SK-N-SH (cell line): Measurements from ENCODE around the gene KLF16. TPM values are rescaled to one million over a fixed set of nuclear protein-coding genes. Genes with fewer than 3 reads are reported as not detected.

Experiments
- CTCF ChIA-PET: fragments of 300-600, 350-600 bp; formaldehyde crosslinking; extraction: SDS; loops from one replicate; lab custom pipeline; 2021; lab: Yijun Ruan, JAX
- POLR2A ChIA-PET: fragments of 350-600 bp; sonication (Branson Sonifier 250); formaldehyde crosslinking; extraction: SDS; loops from one replicate; lab custom pipeline; 2020; ENCODE audit warnings: antibody characterized with exemption, inconsistent platforms; lab: Yijun Ruan, JAX
- DNase-seq: peaks from one replicate; pipeline ENCODE4 v3.0.0; 2012
- H2AFZ ChIP-seq: fragments of 200-600 bp; sonication (generic); 2 replicates; pipeline ENCODE4 v1.8.1; 2016; ENCODE audit warnings: antibody characterized with exemption, mild to moderate bottlenecking, low read depth
- H3F3A ChIP-seq: fragments of 200-600 bp; sonication (generic); replicated peaks from 2 replicates; pipeline ENCODE3; 2016; ENCODE audit warnings: antibody characterized with exemption, mild to moderate bottlenecking; ENCODE audit not compliant: insufficient read depth
- H3K27ac ChIP-seq, 2 experiments: fragments of 200-500 bp in 1 of 2; fragments of 200-600 bp in 1 of 2; sonication (Bioruptor generic) in 1 of 2; sonication (generic), shearing (Covaris generic) in 1 of 2; 2 replicates each; pipeline versions ENCODE4 v1.5.1 to v1.6.1; 2014 to 2016; ENCODE audit warnings: low read depth in 2 of 2, inconsistent platforms in 1 of 2, low read length in 1 of 2, mild to moderate bottlenecking in 1 of 2, mixed read lengths in 1 of 2
- H3K27me3 ChIP-seq: fragments of 200-600 bp; sonication (generic), shearing (Covaris generic); 2 replicates; pipeline ENCODE4 v1.6.1; 2016; ENCODE audit warnings: mixed run types; ENCODE audit not compliant: insufficient read depth
- H3K36me3 ChIP-seq, 2 experiments: fragments of 200-500 bp in 1 of 2; fragments of 200-600 bp in 1 of 2; sonication (Bioruptor generic) in 1 of 2; sonication (generic) in 1 of 2; replicated peaks in 1 of 2; 2 replicates each; pipeline versions ENCODE3 to v1.5.1; 2014 to 2016; ENCODE audit warnings: low read length in 1 of 2, mild to moderate bottlenecking in 1 of 2; ENCODE audit not compliant: insufficient read depth in 2 of 2, control insufficient read depth in 1 of 2
- H3K4me1 ChIP-seq, 2 experiments: fragments of 200-500 bp in 1 of 2; fragments of 200-600 bp in 1 of 2; sonication (Bioruptor generic) in 1 of 2; sonication (generic), shearing (Covaris generic) in 1 of 2; 2 replicates each; pipeline versions ENCODE4 v1.5.1 to v1.6.1; 2014 to 2016; ENCODE audit warnings: low read depth in 1 of 2, low read length in 1 of 2, mixed run types in 1 of 2; ENCODE audit not compliant: insufficient read depth in 2 of 2, control insufficient read depth in 1 of 2
- H3K4me2 ChIP-seq: fragments of 200-600 bp; sonication (generic), shearing (Covaris generic); 2 replicates; pipeline ENCODE4 v1.6.1; 2017; ENCODE audit warnings: mixed run types
- H3K4me3 ChIP-seq, 2 experiments: fragments of 200-500 bp in 1 of 2; fragments of 200-600 bp in 1 of 2; sonication (Bioruptor generic) in 1 of 2; sonication (generic), shearing (Covaris generic) in 1 of 2; 2 replicates each; pipeline versions ENCODE4 v1.5.1 to v1.8.1; 2014 to 2016; ENCODE audit warnings: low read depth in 2 of 2, inconsistent platforms in 1 of 2, low read length in 1 of 2, mild to moderate bottlenecking in 1 of 2, mixed read lengths in 1 of 2, moderate library complexity in 1 of 2
- H3K79me2 ChIP-seq: fragments of 200-600 bp; sonication (generic); 2 replicates; pipeline ENCODE4 v1.8.1; 2017; ENCODE audit warnings: mild to moderate bottlenecking; ENCODE audit not compliant: insufficient read depth
- H3K9ac ChIP-seq: fragments of 200-600 bp; sonication (generic); 2 replicates; pipeline ENCODE4 v1.6.1; 2017; ENCODE audit warnings: mixed run types
- H3K9me2 ChIP-seq: fragments of 200-600 bp; sonication (generic); 2 replicates; pipeline ENCODE4 v1.6.1; 2017; ENCODE audit warnings: mixed run types
- H3K9me3 ChIP-seq: fragments of 200-600 bp; sonication (generic); 2 replicates; pipeline ENCODE4 v1.6.1; 2017; ENCODE audit warnings: mixed run types, mild to moderate bottlenecking, moderate library complexity
- H4K20me1 ChIP-seq: fragments of 200-600 bp; sonication (generic); 2 replicates; pipeline ENCODE4 v1.6.1; 2017; ENCODE audit warnings: mild to moderate bottlenecking, mixed run types; ENCODE audit not compliant: insufficient read depth
- CHD2 ChIP-seq: fragments of 150-350 bp; IDR thresholded peaks from 2 replicates; pipeline ENCODE4 v1.6.1; 2018; ENCODE audit warnings: low read length; ENCODE audit not compliant: partially characterized antibody
- CTCF ChIP-seq: fragments of 200-600 bp; sonication (generic); IDR thresholded peaks from 2 replicates; pipeline ENCODE4 v1.6.1; 2017; ENCODE audit warnings: antibody characterized with exemption, mild to moderate bottlenecking, moderate library complexity
- ELF1 ChIP-seq: IDR thresholded peaks from 2 replicates; pipeline ENCODE4 v1.4.0; 2012
- EZH2phosphoT487 ChIP-seq: fragments of 200-600 bp; sonication (generic); IDR thresholded peaks from 2 replicates; pipeline ENCODE4 v1.6.1; 2017; ENCODE audit warnings: low read depth, mixed run types, mild to moderate bottlenecking, antibody characterized with exemption, moderate library complexity, borderline replicate concordance
- FOSL2 ChIP-seq: IDR thresholded peaks from 2 replicates; pipeline ENCODE4 v1.4.0; 2012; ENCODE audit warnings: low read depth, mild to moderate bottlenecking, moderate library complexity, borderline replicate concordance
- JUND ChIP-seq: IDR thresholded peaks from 2 replicates; pipeline ENCODE4 v1.4.0; 2012
- MXI1 ChIP-seq: IDR thresholded peaks from 2 replicates; pipeline ENCODE4 v1.6.1; 2012; ENCODE audit warnings: mild to moderate bottlenecking, low read depth, low read length, improper control_type of control experiment
- POLR2AphosphoS5 ChIP-seq: IDR thresholded peaks from 2 replicates; pipeline ENCODE4 v1.6.1; 2012; ENCODE audit warnings: low read depth, low read length
- RCOR1 ChIP-seq: fragments of 150-350 bp; IDR thresholded peaks from 2 replicates; pipeline ENCODE4 v1.6.1; 2017; ENCODE audit warnings: antibody characterized with exemption, low read length
- REST ChIP-seq: IDR thresholded peaks from 2 replicates; pipeline ENCODE4 v1.6.1; 2012; ENCODE audit warnings: mild to moderate bottlenecking, low read depth, low read length, moderate library complexity
- RXRA ChIP-seq: IDR thresholded peaks from 2 replicates; pipeline ENCODE4 v1.4.0; 2012; ENCODE audit warnings: low read depth, mild to moderate bottlenecking, borderline replicate concordance
- TAF1 ChIP-seq: IDR thresholded peaks from 2 replicates; pipeline ENCODE4 v1.6.1; 2012; ENCODE audit warnings: low read depth, mild to moderate bottlenecking, low read length, moderate library complexity, borderline replicate concordance
- TCF12 ChIP-seq: IDR thresholded peaks from 2 replicates; pipeline ENCODE4 v1.4.0; 2012
- USF1 ChIP-seq: IDR thresholded peaks from 2 replicates; pipeline ENCODE4 v1.4.0; 2012; ENCODE audit warnings: low read depth, borderline replicate concordance
- YY1 ChIP-seq: IDR thresholded peaks from 2 replicates; pipeline ENCODE4 v1.4.0; 2012; ENCODE audit warnings: low read depth, mild to moderate bottlenecking
- WGBS: methylation state at CpG from one replicate; pipeline ENCODE4 v1.1.6; 2017; ENCODE audit warnings: low lambda C conversion rate; 5-methylcytosine and 5-hydroxymethylcytosine counted together
- polyA plus RNA-seq, 3 experiments: library from polyadenylated mRNA; depleted of rRNA; stranded (reverse); fragments of >200 nt; gene quantifications; 2 replicates each; pipeline ENCODE4 v1.2.3, GENCODE V29; 2012
- TF ChIP-seq, protein P1 (sequence below): IDR thresholded peaks from 2 replicates; pipeline ENCODE4 v1.4.0; 2012; ENCODE audit warnings: low read depth, borderline replicate concordance

Gene KLF16
- polyA plus RNA-seq, 1 of the 3 experiments (the other 2 are of a cell fraction) = 16.1 TPM

- CTCF ChIA-PET = interaction anchor here (0.7 to 3.6 kb wide), 6 partner anchors 13 to 264 kb away, joined by 3 to 20 read pairs (median 6); no protein-coding TSS in a partner anchor
- TF ChIP-seq POLR2AphosphoS5 (no peak), CTCF (no peak), TCF12 (no peak), JUND (no peak), REST (no peak), RCOR1 (no peak), ELF1 (no peak), CHD2 (no peak), TAF1 (no peak), YY1 (no peak), USF1 (no peak), EZH2phosphoT487 (no peak), RXRA (no peak), FOSL2 (no peak), MXI1 (no peak)
- TF ChIP-seq, protein P1, sequence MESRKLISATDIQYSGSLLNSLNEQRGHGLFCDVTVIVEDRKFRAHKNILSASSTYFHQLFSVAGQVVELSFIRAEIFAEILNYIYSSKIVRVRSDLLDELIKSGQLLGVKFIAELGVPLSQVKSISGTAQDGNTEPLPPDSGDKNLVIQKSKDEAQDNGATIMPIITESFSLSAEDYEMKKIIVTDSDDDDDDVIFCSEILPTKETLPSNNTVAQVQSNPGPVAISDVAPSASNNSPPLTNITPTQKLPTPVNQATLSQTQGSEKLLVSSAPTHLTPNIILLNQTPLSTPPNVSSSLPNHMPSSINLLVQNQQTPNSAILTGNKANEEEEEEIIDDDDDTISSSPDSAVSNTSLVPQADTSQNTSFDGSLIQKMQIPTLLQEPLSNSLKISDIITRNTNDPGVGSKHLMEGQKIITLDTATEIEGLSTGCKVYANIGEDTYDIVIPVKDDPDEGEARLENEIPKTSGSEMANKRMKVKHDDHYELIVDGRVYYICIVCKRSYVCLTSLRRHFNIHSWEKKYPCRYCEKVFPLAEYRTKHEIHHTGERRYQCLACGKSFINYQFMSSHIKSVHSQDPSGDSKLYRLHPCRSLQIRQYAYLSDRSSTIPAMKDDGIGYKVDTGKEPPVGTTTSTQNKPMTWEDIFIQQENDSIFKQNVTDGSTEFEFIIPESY = no peak
Measured at GRCh38 chr19:1809678-1810077, 53.7 kb downstream of the KLF16 start.

More at GRCh38 chr19:1809678-1810077, 53.7 kb downstream of the KLF16 start:
- Histone ChIP-seq H4K20me1 (no peaks in the 10 kb centered on the region), H3K4me1 (peaks cover 0 to 14% of the 10 kb centered on the region in 2 experiments; a peak in 1 of 4 replicates), H3K27me3 (no peaks in the 10 kb centered on the region), H3K9me2 (no peaks in the 10 kb centered on the region), H3K9ac (no peak overlapping the region), H3K9me3 (no peaks in the 10 kb centered on the region), H3K36me3 (no peaks in the 10 kb centered on the region), H3F3A (peaks cover 4% of the 10 kb centered on the region), H3K27ac (no peak overlapping the region), H3K4me2 (no peak overlapping the region), H2AFZ (no peak overlapping the region), H3K4me3 (no peak overlapping the region), H3K79me2 (no peaks in the 10 kb centered on the region)
- DNase-seq = no peak
- POLR2A ChIA-PET = interaction anchor here (1.4 kb wide), 1 partner anchor 10 kb away, joined by 4 read pairs; no protein-coding TSS in a partner anchor
- 97% methylated on average over 6 of the region's 18 CpGs for WGBS
